DOHH2 (cell line): ENCODE data around the gene IRX6.

Source experiments
- H3F3A ChIP-seq: fragments of 200-600 bp; sonication (generic), shearing (Covaris generic); 2 replicates; pipeline ENCODE4 v1.6.0; 2016; ENCODE audit warnings: antibody characterized with exemption, mild to moderate bottlenecking; ENCODE audit not compliant: control insufficient read depth, insufficient read depth
- H3K27ac ChIP-seq: fragments of 200-600 bp; sonication (generic); 2 replicates; pipeline ENCODE4 v1.5.1; 2014; ENCODE audit warnings: low read depth, mild to moderate bottlenecking, low read length, moderate library complexity
- H3K27me3 ChIP-seq: fragments of 200-600 bp; sonication (generic); 2 replicates; pipeline ENCODE4 v1.6.1; 2014; ENCODE audit warnings: mild to moderate bottlenecking, low read length, mixed read lengths; ENCODE audit not compliant: control insufficient read depth
- H3K36me3 ChIP-seq: fragments of 200-600 bp; sonication (generic); 2 replicates; pipeline ENCODE4 v1.6.1; 2014; ENCODE audit warnings: mild to moderate bottlenecking, low read length, moderate library complexity, mixed read lengths; ENCODE audit not compliant: control insufficient read depth
- H3K4me1 ChIP-seq: fragments of 200-600 bp; sonication (generic); 2 replicates; pipeline ENCODE4 v1.6.1; 2014; ENCODE audit warnings: mild to moderate bottlenecking, low read length, mixed read lengths; ENCODE audit not compliant: control insufficient read depth
- H3K4me2 ChIP-seq: fragments of 200-600 bp; sonication (generic); 2 replicates; pipeline ENCODE4 v1.6.0; 2014; ENCODE audit warnings: mild to moderate bottlenecking, low read length, moderate library complexity
- H3K4me3 ChIP-seq: fragments of 200-600 bp; sonication (generic); 2 replicates; pipeline ENCODE4 v1.5.1; 2014; ENCODE audit warnings: mild to moderate bottlenecking, low read length, mixed read lengths
- H3K79me2 ChIP-seq: fragments of 200-600 bp; sonication (generic); 2 replicates; pipeline ENCODE4 v1.6.1; 2014; ENCODE audit warnings: mild to moderate bottlenecking, low read length, mixed read lengths; ENCODE audit not compliant: control insufficient read depth
- H3K9me2 ChIP-seq: fragments of 200-600 bp; sonication (generic); replicated peaks from 2 replicates; pipeline ENCODE4 v1.6.1; 2014; ENCODE audit warnings: mild to moderate bottlenecking, low read length, mixed read lengths; ENCODE audit not compliant: control insufficient read depth
- H3K9me3 ChIP-seq: fragments of 200-600 bp; sonication (generic); 2 replicates; pipeline ENCODE4 v1.6.1; 2014; ENCODE audit warnings: antibody characterized with exemption, low read length, mixed read lengths; ENCODE audit not compliant: control insufficient read depth, insufficient read depth
- H4K20me1 ChIP-seq: fragments of 200-600 bp; sonication (generic); 2 replicates; pipeline ENCODE4 v1.6.0; 2014; ENCODE audit warnings: low read depth, mild to moderate bottlenecking, antibody characterized with exemption, low read length, moderate library complexity; ENCODE audit not compliant: control insufficient read depth, insufficient read depth
- CTCF ChIP-seq: fragments of 200-600 bp; sonication (generic); IDR thresholded peaks from one replicate; pipeline ENCODE4 v1.5.1; 2014; ENCODE audit warnings: antibody characterized with exemption, mild to moderate bottlenecking, low read depth, low read length; ENCODE audit not compliant: poor library complexity, severe bottlenecking
- EZH2phosphoT487 ChIP-seq: fragments of 200-600 bp; sonication (generic); IDR thresholded peaks from 2 replicates; pipeline ENCODE4 v1.6.1; 2017; ENCODE audit warnings: borderline replicate concordance, mild to moderate bottlenecking, antibody characterized with exemption, low read length, moderate library complexity, mixed read lengths

IRX6 gene

GRCh38 chr16:55328611-55329569, 4.9 kb downstream of the IRX6 start:
- TF ChIP-seq EZH2phosphoT487 (no peak), CTCF (no peak)
- H3K27ac ChIP-seq = no peak overlapping the region
- no peaks in the 10 kb centered on the region for H3F3A ChIP-seq
- no peaks in the 10 kb centered on the region for H3K36me3 ChIP-seq
- H3K9me3 ChIP-seq = no peaks in the 10 kb centered on the region
- peaks cover 16% of the 10 kb centered on the region for H3K4me1 ChIP-seq
- H3K4me3 ChIP-seq = no peak overlapping the region
- H3K9me2 ChIP-seq = no peaks in the 10 kb centered on the region
- no peaks in the 10 kb centered on the region for H3K79me2 ChIP-seq
- H3K4me2 ChIP-seq = no peak overlapping the region
- no peaks in the 10 kb centered on the region for H3K27me3 ChIP-seq
- H4K20me1 ChIP-seq = no peaks in the 10 kb centered on the region

DNA sequence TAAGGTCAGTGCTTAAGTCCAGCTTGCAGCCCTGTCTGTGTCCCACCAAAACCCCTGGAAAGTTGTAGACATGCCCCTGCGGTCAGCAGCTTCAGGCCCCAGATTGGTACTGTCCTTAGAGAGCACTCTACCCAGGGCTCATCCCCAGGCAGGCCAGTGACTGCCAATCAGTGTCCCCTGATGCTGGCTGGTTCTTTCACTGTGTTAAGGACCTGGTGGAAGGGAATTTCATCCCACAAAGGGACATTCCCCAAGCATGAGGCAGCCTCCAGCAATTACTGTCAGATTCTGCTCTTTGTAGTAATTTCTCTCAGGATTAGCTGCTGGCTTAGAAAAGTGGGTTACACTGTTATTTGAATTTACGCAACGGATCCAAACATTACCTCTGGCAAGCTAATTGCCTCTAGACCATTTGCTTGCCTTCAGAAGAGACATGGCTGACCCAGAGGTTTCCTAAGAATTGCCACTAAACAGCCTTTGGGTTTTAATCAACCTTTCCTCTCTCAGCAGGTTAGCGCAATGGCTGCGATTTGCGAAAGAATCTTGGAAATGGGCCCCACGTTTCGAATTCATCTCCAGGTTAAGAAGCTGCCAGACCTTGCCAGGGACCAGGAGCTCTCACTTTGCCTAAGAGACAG, 5.9 kb downstream of the IRX6 start:
- no peaks in the 10 kb centered on the region for H3K27me3 ChIP-seq

DNA sequence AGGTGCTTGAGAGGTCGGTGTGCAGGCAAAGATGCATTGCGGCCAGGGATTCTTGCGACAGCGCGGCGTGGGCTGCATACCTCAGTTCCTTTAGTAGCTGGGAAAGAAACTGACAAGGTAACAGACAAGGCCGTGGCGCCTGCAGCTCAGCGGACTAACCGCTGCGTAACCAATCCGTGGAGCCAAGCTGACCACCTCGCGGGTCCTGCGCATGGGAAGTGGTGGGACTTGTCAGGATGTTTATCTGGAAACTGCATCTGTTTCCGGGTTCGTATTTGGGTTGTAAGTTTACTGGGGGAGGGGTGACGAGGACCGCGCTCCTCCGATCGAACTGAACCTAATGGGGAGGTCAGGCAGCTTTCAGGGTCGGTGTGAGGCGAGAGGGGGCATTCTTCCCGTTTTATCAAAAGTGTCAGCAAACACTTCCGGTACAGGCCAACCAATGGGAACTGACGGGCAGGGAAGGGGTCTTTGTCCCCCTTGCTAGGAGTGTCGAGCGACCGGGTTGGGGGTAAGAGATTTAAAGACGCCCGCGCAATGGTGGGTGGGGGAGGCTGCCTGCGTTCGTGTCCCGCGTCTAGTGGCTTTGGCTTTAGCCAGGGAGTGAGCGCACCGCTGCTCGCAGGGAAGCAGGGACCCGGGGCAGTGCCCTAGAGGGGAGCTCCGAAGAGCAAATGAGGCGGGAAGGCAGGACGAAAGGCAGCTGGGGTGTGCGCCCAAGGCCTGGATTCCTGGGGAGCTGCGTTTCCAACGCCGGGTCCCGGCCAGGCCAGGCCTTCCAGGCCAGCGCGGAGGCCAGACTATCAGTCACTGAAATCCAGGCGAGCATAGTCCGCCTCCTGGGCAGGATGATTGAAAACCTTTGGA, 7.0 kb downstream of the IRX6 start:
- no peaks in the 10 kb centered on the region for H3K36me3 ChIP-seq
- H3K79me2 ChIP-seq = no peaks in the 10 kb centered on the region
- no peaks in the 10 kb centered on the region for H3K9me3 ChIP-seq
- H3K27me3 ChIP-seq = no peaks in the 10 kb centered on the region
- no peak overlapping the region for H3K27ac ChIP-seq
- H3K4me2 ChIP-seq = no peak overlapping the region
- H3K4me3 ChIP-seq = no peak overlapping the region
- no peaks in the 10 kb centered on the region for H3F3A ChIP-seq
- peaks cover 28% of the 10 kb centered on the region for H3K4me1 ChIP-seq
- TF ChIP-seq EZH2phosphoT487 (no peak), CTCF (no peak)
- no peaks in the 10 kb centered on the region for H4K20me1 ChIP-seq
- no peaks in the 10 kb centered on the region for H3K9me2 ChIP-seq

More for the DNA sequence above, 5.9 kb downstream of the IRX6 start:
- Histone ChIP-seq H4K20me1 (no peaks in the 10 kb centered on the region), H3K4me3 (no peak overlapping the region), H3K4me2 (no peak overlapping the region), H3K4me1 (peaks cover 26% of the 10 kb centered on the region), H3K79me2 (no peaks in the 10 kb centered on the region), H3K9me3 (no peaks in the 10 kb centered on the region), H3F3A (no peaks in the 10 kb centered on the region), H3K9me2 (no peaks in the 10 kb centered on the region), H3K36me3 (no peaks in the 10 kb centered on the region), H3K27ac (no peak overlapping the region)
- TF ChIP-seq CTCF = no peak
- TF ChIP-seq EZH2phosphoT487 = no peak
